Activated naive CD8-positive, alpha-beta T cell treated with anti-CD3 and anti-CD28 coated beads, Interleukin-2, amount 10 ng/mL, durations not matched to agents 7 days and 5 days (primary cell): ENCODE data around the gene MYL1. TPM values are rescaled to one million over a fixed set of nuclear protein-coding genes. Genes with fewer than 3 reads are reported as not detected.

Experiments used
- ATAC-seq: fragments of 150-1000 bp; cut with Tn5 transposase; one replicate; pipeline ENCODE4 v1.10.0; 2021; ENCODE audit warnings: low read depth, moderate library complexity
- POLR2A ChIA-PET: fragments of 350-600 bp; sonication (Branson Sonifier 250); formaldehyde crosslinking; loops from one replicate; lab custom pipeline; 2021; ENCODE audit warnings: antibody characterized with exemption; lab: Charles Lee
- DNase-seq: peaks from one replicate; pipeline ENCODE4 v3.0.0; 2021
- H3K27ac Mint-ChIP-seq: one replicate; pipeline ENCODE4 v1.8.0; 2022; ENCODE audit warnings: mild to moderate bottlenecking, mixed read lengths
- H3K27me3 Mint-ChIP-seq: one replicate; pipeline ENCODE4 v1.8.0; 2022; ENCODE audit warnings: mild to moderate bottlenecking, moderate library complexity, mixed read lengths
- H3K36me3 Mint-ChIP-seq: one replicate; pipeline ENCODE4 v1.8.0; 2021; ENCODE audit warnings: mild to moderate bottlenecking, mixed read lengths
- H3K4me1 Mint-ChIP-seq: one replicate; pipeline ENCODE4 v1.8.0; 2021; ENCODE audit warnings: mixed read lengths
- H3K4me3 Mint-ChIP-seq: one replicate; pipeline ENCODE4 v1.8.0; 2022; ENCODE audit warnings: mild to moderate bottlenecking, moderate library complexity, mixed read lengths
- H3K9me3 Mint-ChIP-seq: one replicate; pipeline ENCODE4 v1.8.0; 2021; ENCODE audit warnings: mixed read lengths
- total RNA-seq, 2 experiments: library from RNA; stranded (reverse); gene quantifications; one replicate each; pipeline ENCODE4 v1.2.3, GENCODE V29; 2021

MYL1 gene
- total RNA-seq, 2 experiments from 2014 or later, result not detected

DNA sequence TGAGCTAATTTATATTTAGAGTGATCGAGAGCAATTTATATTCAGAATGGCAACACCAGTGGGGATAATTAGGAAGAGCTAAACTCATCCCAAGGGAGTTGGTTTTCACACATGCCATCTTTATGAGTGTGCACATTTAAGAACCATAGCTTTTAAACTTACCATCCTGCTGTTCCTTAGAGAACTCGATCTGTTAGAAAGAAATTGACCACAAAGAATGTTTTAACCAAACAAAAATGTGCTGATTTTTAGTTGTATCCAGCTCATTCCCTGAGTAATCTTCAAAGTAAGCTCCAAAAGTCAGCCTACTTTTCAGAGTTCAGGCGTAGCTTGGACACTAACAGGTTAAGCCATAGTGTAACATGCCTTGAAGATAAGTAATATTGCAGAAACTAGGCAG is 12.6 kb downstream of the MYL1 start:
- Mint-ChIP-seq H3K9me3 (no peaks in the 10 kb centered on the region), H3K4me3 (no peak overlapping the region), H3K4me1 (no peaks in the 10 kb centered on the region), H3K36me3 (no peaks in the 10 kb centered on the region), H3K27ac (no peak overlapping the region), H3K27me3 (peaks cover 4% of the 10 kb centered on the region)
- no peak for DNase-seq
- POLR2A ChIA-PET, result no interaction called here
- no peak for ATAC-seq

- Mint-ChIP-seq H3K4me3 (no peak overlapping the region), H3K36me3 (no peaks in the 10 kb centered on the region), H3K9me3 (no peaks in the 10 kb centered on the region), H3K4me1 (no peaks in the 10 kb centered on the region), H3K27me3 (peaks cover 4% of the 10 kb centered on the region), H3K27ac (no peak overlapping the region)
- POLR2A ChIA-PET, result no interaction called here
- no peak for ATAC-seq
- no peak for DNase-seq
Measured at GRCh38 chr2:210299866-210300373, 15.1 kb downstream of the MYL1 start.

GRCh38 chr2:210288408-210288807 is 26.6 kb downstream of the MYL1 start:
- H3K27me3 Mint-ChIP-seq, result peaks cover 5% of the 10 kb centered on the region
- H3K36me3 Mint-ChIP-seq, result no peaks in the 10 kb centered on the region
- no peak overlapping the region for H3K27ac Mint-ChIP-seq
- ATAC-seq (no peak), DNase-seq (no peak)
- no peaks in the 10 kb centered on the region for H3K9me3 Mint-ChIP-seq
- no peaks in the 10 kb centered on the region for H3K4me1 Mint-ChIP-seq
- H3K4me3 Mint-ChIP-seq, result no peak overlapping the region
- POLR2A ChIA-PET, result no interaction called here

GRCh38 chr2:210287301-210287700 is 27.7 kb downstream of the MYL1 start:
- POLR2A ChIA-PET, result interaction anchor here (0.6 kb wide), 1 partner anchor 19 kb away, joined by 4 read pairs; no protein-coding TSS in a partner anchor
- Mint-ChIP-seq H3K4me3 (no peak overlapping the region), H3K9me3 (peaks cover 2% of the 10 kb centered on the region), H3K27ac (no peak overlapping the region), H3K4me1 (no peaks in the 10 kb centered on the region), H3K36me3 (no peaks in the 10 kb centered on the region), H3K27me3 (peaks cover 2% of the 10 kb centered on the region)
- ATAC-seq (no peak), DNase-seq (no peak)

GRCh38 chr2:210286123-210286680 is 28.8 kb downstream of the MYL1 start:
- no peaks in the 10 kb centered on the region for H3K4me1 Mint-ChIP-seq
- H3K27me3 Mint-ChIP-seq, result peaks cover 2% of the 10 kb centered on the region
- no peak for DNase-seq
- H3K36me3 Mint-ChIP-seq, result no peaks in the 10 kb centered on the region
- no peak overlapping the region for H3K4me3 Mint-ChIP-seq
- no peak overlapping the region for H3K27ac Mint-ChIP-seq
- ATAC-seq, result no peak
- peaks cover 2% of the 10 kb centered on the region for H3K9me3 Mint-ChIP-seq
- POLR2A ChIA-PET, result no interaction called here

- H3K9me3 Mint-ChIP-seq, result no peaks in the 10 kb centered on the region
- POLR2A ChIA-PET, result no interaction called here
- no peaks in the 10 kb centered on the region for H3K4me1 Mint-ChIP-seq
- H3K36me3 Mint-ChIP-seq, result no peaks in the 10 kb centered on the region
- H3K4me3 Mint-ChIP-seq, result no peak overlapping the region
- no peaks in the 10 kb centered on the region for H3K27me3 Mint-ChIP-seq
- no peak overlapping the region for H3K27ac Mint-ChIP-seq
- DNase-seq (no peak), ATAC-seq (no peak)
Measured at GRCh38 chr2:210277133-210277532, 37.8 kb downstream of the MYL1 start.

DNA sequence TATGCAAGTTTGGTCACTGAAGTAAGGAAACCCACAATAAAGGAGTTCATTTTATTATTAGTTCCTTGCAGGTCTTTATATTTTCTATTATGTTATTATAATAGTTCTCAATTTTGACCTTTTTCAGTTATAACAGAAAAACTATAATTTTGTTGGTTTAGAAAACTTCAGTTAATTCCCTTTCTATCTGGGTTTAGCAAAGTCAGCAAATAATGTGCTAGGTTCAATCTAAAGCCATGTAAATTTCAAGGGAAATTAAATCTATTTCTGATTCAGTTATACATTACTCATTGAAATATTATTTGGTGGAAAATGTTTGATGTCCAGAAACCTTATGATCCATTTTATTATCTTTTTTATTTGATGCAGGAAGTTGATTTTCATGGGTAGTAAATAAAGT is 43.7 kb downstream of the MYL1 start:
- ATAC-seq (no peak), DNase-seq (no peak)
- no peaks in the 10 kb centered on the region for H3K36me3 Mint-ChIP-seq
- no peak overlapping the region for H3K4me3 Mint-ChIP-seq
- H3K4me1 Mint-ChIP-seq, result no peaks in the 10 kb centered on the region
- H3K27ac Mint-ChIP-seq, result no peak overlapping the region
- H3K9me3 Mint-ChIP-seq, result no peaks in the 10 kb centered on the region
- peaks cover 2% of the 10 kb centered on the region for H3K27me3 Mint-ChIP-seq
- POLR2A ChIA-PET, result no interaction called here

DNA sequence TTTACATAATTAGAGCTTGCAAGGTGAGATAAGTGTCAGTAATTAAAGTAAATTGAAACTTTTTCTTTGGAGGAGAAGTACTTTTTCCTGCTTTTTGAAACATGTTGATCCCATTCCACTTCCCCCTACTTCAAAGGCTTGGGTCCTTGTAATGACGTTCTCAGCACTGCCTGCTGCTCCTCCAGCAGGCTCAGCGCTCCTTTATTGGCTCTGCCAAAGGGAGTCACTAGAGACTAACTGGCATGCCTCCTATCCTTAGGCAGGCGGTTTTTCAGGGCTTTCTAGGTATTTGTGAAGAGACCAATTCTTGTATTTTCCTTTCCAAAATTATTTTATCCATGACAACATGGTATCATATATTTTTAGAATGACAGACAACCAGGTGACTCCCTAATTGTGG is 45.8 kb downstream of the MYL1 start:
- ATAC-seq, result no peak
- H3K9me3 Mint-ChIP-seq, result no peaks in the 10 kb centered on the region
- no peak overlapping the region for H3K4me3 Mint-ChIP-seq
- H3K36me3 Mint-ChIP-seq, result no peaks in the 10 kb centered on the region
- no peak for DNase-seq
- no peak overlapping the region for H3K27ac Mint-ChIP-seq
- no peaks in the 10 kb centered on the region for H3K4me1 Mint-ChIP-seq
- POLR2A ChIA-PET, result no interaction called here
- H3K27me3 Mint-ChIP-seq, result peaks cover 2% of the 10 kb centered on the region

GRCh38 chr2:210268281-210268680 is 46.7 kb downstream of the MYL1 start:
- POLR2A ChIA-PET, result no interaction called here
- no peaks in the 10 kb centered on the region for H3K36me3 Mint-ChIP-seq

DNA sequence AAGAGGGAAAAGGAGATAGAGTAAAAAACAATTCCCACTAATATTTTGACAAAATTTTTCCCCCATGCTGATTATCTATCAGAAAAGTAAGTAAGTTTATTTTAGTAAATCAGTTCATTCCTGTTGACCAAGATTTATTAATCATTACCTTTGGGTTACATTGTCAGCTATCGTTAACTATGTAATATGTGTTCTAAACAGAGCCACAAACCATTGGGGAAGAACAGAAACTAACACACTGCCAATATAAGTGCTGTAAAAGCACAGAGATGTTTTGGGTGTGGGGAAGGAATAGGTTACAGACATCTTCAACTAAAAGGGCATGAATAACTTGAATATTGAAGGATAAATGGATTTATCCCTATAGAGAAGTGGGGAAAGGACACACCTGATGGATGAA is 47.3 kb downstream of the MYL1 start:
- ATAC-seq, result no peak
- Mint-ChIP-seq H3K27ac (no peak overlapping the region), H3K36me3 (no peaks in the 10 kb centered on the region), H3K9me3 (no peaks in the 10 kb centered on the region), H3K4me1 (no peaks in the 10 kb centered on the region), H3K27me3 (peaks cover 2% of the 10 kb centered on the region), H3K4me3 (no peak overlapping the region)
- no peak for DNase-seq
- POLR2A ChIA-PET, result no interaction called here

More at GRCh38 chr2:210268281-210268680, 46.7 kb downstream of the MYL1 start:
- Mint-ChIP-seq H3K4me3 (no peak overlapping the region), H3K27ac (no peak overlapping the region), H3K27me3 (peaks cover 2% of the 10 kb centered on the region), H3K4me1 (no peaks in the 10 kb centered on the region), H3K9me3 (no peaks in the 10 kb centered on the region)
- no peak for DNase-seq
- ATAC-seq, result no peak

DNA sequence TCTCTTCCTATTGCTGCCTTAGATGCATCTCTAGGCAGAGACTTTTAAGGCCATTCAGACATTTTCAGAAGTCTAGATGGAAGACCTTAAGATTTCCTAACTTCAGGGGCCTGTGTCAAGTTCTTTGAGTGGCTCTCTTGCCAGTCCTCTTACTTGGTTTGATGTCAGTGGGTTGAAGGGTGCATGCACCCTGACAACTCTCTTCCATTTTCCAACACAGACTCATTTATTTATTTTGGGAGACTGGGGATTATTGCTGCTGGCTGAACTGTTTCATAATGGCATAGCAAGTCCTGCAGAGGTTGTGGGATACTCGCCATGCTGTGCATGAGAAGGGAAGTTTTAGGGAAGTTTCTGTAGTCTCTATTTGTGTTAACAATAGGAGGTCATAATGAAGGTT is 50.7 kb downstream of the MYL1 start:
- no peaks in the 10 kb centered on the region for H3K36me3 Mint-ChIP-seq
- H3K27ac Mint-ChIP-seq, result no peak overlapping the region
- POLR2A ChIA-PET, result no interaction called here
- no peak overlapping the region for H3K4me3 Mint-ChIP-seq
- no peak for DNase-seq
- no peaks in the 10 kb centered on the region for H3K27me3 Mint-ChIP-seq
- ATAC-seq, result no peak
- H3K4me1 Mint-ChIP-seq, result no peaks in the 10 kb centered on the region
- H3K9me3 Mint-ChIP-seq, result no peaks in the 10 kb centered on the region

DNA sequence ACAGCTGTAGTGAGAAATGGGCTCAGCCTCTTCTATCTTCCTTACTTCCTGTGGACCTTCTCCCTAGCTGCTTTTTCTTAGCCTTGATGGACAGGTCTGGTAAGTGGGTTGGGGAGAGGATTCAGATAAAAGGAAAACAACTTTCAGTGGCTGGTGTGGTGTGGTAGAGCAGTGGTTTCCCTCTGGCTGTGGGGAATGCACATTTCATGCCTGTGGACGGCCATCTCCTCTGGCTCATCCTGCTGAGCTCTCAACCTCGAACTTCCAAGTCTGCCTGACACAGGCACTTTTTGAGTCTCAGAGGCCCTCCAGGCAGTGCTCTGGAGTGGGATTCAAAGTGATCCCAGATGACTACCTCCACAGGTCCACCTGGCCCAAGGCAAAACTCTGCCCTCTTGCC is 51.1 kb downstream of the MYL1 start:
- Mint-ChIP-seq H3K27ac (no peak overlapping the region), H3K9me3 (no peaks in the 10 kb centered on the region), H3K4me1 (no peaks in the 10 kb centered on the region), H3K4me3 (no peak overlapping the region), H3K36me3 (no peaks in the 10 kb centered on the region), H3K27me3 (no peaks in the 10 kb centered on the region)
- ATAC-seq (no peak), DNase-seq (no peak)
- POLR2A ChIA-PET, result no interaction called here

DNA sequence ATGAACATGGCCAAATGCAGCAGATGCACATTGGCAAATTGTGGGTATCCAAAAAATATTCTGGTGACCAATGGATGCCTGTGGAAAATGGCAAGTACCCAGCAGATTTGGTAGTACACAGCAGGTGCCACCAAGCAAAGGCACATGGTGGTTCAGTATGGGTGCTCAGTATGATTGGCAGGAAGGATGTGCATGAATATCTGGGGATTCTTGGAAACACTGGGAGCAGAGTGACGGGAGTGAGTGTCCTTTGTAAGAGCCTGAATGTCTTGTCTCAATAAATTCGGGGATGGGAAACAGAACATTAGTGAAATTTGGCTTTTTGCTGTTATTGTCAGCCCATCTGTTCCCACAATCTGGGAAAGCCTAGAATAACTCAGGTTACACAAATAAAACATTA is 52.9 kb downstream of the MYL1 start:
- no peak for ATAC-seq
- no peaks in the 10 kb centered on the region for H3K4me1 Mint-ChIP-seq
- no peak for DNase-seq
- H3K36me3 Mint-ChIP-seq, result no peaks in the 10 kb centered on the region
- no peaks in the 10 kb centered on the region for H3K9me3 Mint-ChIP-seq
- POLR2A ChIA-PET, result no interaction called here
- no peaks in the 10 kb centered on the region for H3K27me3 Mint-ChIP-seq
- H3K27ac Mint-ChIP-seq, result no peak overlapping the region
- H3K4me3 Mint-ChIP-seq, result no peak overlapping the region

- Mint-ChIP-seq H3K4me1 (no peaks in the 10 kb centered on the region), H3K27ac (no peak overlapping the region), H3K9me3 (no peaks in the 10 kb centered on the region), H3K4me3 (no peak overlapping the region), H3K27me3 (no peaks in the 10 kb centered on the region), H3K36me3 (no peaks in the 10 kb centered on the region)
- no peak for ATAC-seq
- POLR2A ChIA-PET, result no interaction called here
- DNase-seq, result no peak
Measured at GRCh38 chr2:210259687-210260086, 55.3 kb downstream of the MYL1 start.
